SK-N-SH (cell line): ENCODE measurements around the gene APBA2.

Source experiments
- EZH2phosphoT487 ChIP-seq: fragments of 200-600 bp; sonication (generic); IDR thresholded peaks from 2 replicates; pipeline ENCODE4 v1.6.1; 2017; ENCODE audit warnings: low read depth, mixed run types, mild to moderate bottlenecking, antibody characterized with exemption, moderate library complexity, borderline replicate concordance
- GABPA ChIP-seq: IDR thresholded peaks from 2 replicates; pipeline ENCODE4 v1.4.0; 2012; ENCODE audit warnings: low read depth, mild to moderate bottlenecking
- JUND ChIP-seq: IDR thresholded peaks from 2 replicates; pipeline ENCODE4 v1.4.0; 2012
- MXI1 ChIP-seq: IDR thresholded peaks from 2 replicates; pipeline ENCODE4 v1.6.1; 2012; ENCODE audit warnings: mild to moderate bottlenecking, low read depth, low read length, improper control_type of control experiment
- POLR2AphosphoS5 ChIP-seq: IDR thresholded peaks from 2 replicates; pipeline ENCODE4 v1.6.1; 2012; ENCODE audit warnings: low read depth, low read length
- TF ChIP-seq, protein P1 (sequence below): fragments of 200-600 bp; sonication (generic); IDR thresholded peaks from 2 replicates; pipeline ENCODE4 v1.6.1; 2017; ENCODE audit warnings: antibody characterized with exemption, mild to moderate bottlenecking, moderate library complexity
- TF ChIP-seq, protein P2 (sequence below): IDR thresholded peaks from 2 replicates; pipeline ENCODE4 v1.6.1; 2012; ENCODE audit warnings: mild to moderate bottlenecking, low read depth, low read length, moderate library complexity

GRCh38 chr15:28931828-28932227, 46.1 kb downstream of the APBA2 start:
- TF ChIP-seq JUND (no peak), GABPA (no peak), EZH2phosphoT487 (no peak), MXI1 (no peak), POLR2AphosphoS5 (no peak)
- TF ChIP-seq, protein P1, sequence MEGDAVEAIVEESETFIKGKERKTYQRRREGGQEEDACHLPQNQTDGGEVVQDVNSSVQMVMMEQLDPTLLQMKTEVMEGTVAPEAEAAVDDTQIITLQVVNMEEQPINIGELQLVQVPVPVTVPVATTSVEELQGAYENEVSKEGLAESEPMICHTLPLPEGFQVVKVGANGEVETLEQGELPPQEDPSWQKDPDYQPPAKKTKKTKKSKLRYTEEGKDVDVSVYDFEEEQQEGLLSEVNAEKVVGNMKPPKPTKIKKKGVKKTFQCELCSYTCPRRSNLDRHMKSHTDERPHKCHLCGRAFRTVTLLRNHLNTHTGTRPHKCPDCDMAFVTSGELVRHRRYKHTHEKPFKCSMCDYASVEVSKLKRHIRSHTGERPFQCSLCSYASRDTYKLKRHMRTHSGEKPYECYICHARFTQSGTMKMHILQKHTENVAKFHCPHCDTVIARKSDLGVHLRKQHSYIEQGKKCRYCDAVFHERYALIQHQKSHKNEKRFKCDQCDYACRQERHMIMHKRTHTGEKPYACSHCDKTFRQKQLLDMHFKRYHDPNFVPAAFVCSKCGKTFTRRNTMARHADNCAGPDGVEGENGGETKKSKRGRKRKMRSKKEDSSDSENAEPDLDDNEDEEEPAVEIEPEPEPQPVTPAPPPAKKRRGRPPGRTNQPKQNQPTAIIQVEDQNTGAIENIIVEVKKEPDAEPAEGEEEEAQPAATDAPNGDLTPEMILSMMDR: no peak
- TF ChIP-seq, protein P2, sequence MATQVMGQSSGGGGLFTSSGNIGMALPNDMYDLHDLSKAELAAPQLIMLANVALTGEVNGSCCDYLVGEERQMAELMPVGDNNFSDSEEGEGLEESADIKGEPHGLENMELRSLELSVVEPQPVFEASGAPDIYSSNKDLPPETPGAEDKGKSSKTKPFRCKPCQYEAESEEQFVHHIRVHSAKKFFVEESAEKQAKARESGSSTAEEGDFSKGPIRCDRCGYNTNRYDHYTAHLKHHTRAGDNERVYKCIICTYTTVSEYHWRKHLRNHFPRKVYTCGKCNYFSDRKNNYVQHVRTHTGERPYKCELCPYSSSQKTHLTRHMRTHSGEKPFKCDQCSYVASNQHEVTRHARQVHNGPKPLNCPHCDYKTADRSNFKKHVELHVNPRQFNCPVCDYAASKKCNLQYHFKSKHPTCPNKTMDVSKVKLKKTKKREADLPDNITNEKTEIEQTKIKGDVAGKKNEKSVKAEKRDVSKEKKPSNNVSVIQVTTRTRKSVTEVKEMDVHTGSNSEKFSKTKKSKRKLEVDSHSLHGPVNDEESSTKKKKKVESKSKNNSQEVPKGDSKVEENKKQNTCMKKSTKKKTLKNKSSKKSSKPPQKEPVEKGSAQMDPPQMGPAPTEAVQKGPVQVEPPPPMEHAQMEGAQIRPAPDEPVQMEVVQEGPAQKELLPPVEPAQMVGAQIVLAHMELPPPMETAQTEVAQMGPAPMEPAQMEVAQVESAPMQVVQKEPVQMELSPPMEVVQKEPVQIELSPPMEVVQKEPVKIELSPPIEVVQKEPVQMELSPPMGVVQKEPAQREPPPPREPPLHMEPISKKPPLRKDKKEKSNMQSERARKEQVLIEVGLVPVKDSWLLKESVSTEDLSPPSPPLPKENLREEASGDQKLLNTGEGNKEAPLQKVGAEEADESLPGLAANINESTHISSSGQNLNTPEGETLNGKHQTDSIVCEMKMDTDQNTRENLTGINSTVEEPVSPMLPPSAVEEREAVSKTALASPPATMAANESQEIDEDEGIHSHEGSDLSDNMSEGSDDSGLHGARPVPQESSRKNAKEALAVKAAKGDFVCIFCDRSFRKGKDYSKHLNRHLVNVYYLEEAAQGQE: no peak
